NOMO-1 treated with DMSO at 0.1 percent for 48 hours (cell line): ENCODE results near the gene NOL11.
"Not testable (repeated sequence)": the region's sequence is repeated elsewhere in the genome, so short reads cannot be mapped to it uniquely, and the experiment has no call there.

Source experiments
- DNase-seq: peaks from one replicate; lab custom pipeline; 2025; ENCODE audit not compliant: unreplicated experiment; lab: John Stamatoyannopoulos, UW

The NOL11 gene

GRCh38 chr17:67707442-67707841, 10.3 kb upstream of the NOL11 start:
- DNase-seq, result no peak

DNA sequence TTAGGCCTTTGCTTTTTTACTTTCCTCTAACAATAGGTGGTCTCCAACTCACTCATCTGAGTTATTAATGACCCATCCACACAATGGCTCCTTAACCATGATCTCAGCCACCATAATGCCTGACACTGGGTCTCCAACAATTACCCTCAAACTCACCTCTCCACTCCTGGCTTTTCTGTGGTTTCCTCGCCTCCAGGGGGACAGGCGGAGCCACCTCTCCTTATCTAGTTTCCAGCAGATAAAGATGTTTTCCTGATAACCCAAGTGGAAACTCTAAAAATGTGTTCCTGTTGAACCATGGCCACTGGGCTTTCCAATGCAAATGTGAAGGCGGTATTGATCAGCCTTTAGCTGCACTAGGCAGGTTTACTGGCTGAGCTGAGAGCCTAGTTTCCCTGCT, 9.4 kb upstream of the NOL11 start:
- DNase-seq, result no peak

DNA sequence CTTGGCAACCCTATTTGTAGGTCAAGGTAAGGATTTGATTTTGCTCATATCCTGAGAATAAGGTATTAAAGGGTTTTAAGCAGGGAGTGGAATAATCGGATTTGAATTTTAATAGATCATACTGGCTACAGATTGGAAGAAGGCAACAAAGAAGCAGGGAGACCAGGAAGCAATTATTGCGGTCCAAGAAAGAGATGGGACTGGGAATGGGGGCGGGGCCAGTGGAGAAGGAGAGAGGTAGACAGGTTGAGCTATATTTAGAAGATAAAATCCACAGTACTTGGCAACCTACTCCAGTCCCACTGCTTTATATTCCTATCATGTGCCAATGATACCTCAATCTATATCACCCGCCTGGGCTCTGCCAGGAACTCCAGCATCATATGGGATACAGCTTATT, 5.8 kb upstream of the NOL11 start:
- no peak for DNase-seq

DNA sequence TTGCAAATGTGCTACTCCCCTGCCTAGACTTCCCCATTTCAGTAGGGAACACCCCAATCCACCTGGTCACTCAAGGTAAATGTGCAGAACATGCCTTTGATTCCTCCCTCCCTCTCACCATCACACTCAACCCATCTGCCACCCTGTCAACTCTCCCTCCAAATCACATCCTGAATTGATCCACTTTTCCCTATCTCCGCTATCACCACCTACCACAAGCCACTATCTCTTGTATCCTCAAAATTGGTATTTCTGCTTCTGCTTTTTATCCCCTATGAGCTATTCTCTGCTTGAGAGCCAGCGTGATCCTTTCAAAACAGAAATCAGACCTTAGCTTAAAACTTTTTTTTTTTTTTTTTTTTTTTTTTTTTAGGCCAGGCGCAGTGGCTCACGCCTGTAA, 5.4 kb upstream of the NOL11 start:
- DNase-seq, result no peak

- DNase-seq, result no peak
These were observed 4.6 kb upstream of the NOL11 start for GRCh38 chr17:67713169-67713568.

DNA sequence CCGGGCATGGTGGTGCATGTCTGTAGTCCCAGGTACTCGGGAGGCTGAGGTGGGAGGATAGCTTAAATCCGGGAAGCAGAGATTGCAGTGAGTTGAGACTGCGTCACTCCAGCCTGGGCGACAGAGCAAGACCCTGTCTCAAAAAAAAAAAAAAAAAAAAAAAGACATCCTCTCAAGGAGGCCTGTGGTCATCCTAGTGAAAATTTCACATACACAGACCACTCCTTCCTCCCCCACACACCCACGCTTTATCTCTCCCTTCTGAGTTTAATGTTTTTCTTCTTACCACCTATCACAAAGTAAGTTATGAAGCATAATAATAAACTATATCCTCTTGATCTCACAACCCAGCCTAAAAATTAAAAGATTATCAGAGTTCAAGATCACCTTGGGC, 1.3 kb upstream of the NOL11 start:
- DNase-seq, result no peak

DNA sequence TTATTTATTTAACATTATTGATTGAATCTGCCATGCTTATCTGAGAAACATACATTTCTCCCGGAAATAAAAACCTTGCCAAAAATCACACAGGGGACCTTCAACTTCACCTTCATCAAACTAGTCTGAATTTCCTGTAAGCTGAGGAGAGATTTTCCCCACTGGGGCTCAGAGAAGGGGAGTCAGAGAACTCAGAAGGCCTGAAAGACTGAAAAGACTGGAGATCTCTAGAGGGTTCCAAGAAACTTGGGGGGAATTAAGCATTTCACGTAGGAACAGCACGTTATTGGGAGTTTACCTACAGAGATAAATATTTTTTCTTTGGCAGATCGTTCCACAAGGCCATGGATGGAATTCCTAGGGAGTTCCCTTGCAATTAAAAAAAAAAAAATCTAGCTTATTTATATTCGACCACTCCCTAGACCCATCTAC, 528 bp upstream of the NOL11 start:
- no peak for DNase-seq

GRCh38 chr17:67718325-67718941, 697 bp downstream of the NOL11 start:
- DNase-seq, result peak; percentile 31

DNA sequence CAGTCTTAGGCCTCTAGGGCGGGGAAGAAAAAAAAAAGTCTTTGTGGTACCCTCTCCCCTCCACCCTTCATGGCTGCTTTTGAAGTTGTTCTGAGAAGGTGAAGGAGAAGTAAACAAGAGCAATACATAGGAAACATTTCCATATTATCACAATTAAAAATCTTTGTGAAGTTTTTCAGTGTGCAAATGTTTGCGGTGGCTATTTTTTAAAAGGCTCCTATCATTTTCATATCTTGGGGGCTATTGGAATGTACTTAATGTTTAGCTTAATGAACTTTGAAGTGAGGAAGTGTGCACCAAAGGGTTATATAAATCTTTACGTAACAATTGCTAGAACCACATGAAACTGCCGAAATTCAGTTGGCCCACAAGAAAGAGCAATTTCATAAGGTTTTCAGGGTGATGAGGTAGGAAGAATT, 7.6 kb downstream of the NOL11 start:
- no peak for DNase-seq

DNA sequence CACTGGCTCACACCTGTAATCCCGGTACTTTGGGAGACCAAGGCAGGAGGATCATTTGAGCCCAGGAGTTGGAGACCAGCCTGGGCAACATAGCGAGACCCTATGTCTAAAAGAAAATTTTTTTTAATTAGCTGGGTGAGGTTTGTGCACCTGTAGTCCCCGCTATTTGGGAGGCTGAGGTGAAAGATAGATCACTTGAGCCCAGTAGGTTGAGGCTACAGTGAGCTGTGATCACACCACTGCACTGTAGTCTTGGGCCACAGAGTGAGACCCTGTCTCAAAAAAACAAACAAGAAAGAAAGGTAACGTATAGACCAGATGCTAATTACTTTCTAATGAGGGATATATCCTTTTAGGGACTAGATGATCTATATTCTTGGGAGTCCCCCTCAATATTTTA, 8.1 kb downstream of the NOL11 start:
- DNase-seq, result no peak

DNA sequence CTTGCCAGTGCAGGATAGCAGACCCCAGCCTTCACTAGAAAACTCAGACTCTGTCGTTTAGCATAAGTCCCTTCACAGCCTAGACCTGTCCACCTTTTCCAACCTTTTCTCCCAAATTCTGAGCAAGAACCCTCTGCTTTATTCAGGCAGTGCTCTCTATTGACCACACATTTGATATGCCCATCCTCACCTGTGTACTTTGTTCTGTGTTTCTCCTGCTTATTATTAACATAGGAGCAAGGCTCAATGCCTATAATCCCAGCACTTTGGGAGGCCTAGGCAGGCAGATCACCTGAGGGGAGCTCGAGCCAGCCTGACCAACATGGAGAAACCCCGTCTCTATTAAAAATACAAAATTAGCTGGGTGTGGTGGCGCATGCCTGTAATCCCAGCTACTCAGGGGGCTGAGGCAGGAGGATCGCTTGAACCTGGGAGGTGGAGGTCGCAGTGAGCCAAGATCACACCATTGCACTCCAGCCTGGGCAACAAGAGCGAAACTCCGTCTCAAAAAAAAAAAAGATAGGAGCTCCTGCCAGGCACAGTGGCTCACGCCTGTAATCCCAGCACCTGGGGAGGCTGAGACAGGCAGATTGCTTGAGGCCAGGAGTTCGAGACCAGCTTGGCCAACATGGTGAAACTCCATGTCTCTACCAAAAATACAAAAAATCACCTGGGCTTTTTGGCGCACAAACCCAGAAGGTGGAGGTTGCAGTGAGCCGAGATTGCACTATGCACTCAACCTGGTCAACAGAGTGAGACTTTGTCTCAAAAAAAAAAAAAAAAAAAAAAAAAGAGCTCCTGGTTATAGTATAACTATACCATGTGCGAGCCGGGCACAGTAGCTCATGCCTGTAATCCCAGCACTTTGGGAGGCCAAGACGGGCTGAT, 9.7 kb downstream of the NOL11 start:
- DNase-seq, result not testable (repeated sequence)

DNA sequence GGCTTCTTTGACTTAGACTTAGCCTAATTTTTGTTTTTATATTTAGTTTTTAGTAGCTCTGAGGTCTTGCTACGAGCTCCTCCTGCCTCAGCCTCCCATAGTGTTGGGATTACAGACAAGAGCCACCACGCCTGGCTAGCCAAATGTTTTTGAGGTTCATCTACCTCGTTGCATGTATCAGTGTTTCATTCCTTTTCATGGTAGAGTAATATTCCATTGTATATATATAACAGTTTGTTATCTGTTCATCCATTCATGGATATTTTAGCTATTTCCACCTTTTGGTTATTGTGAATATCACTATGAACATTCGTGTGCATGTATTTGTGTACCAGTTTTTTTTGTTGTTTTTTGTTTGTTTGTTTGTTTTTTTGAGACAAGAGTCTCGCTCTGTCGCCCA, 12.2 kb downstream of the NOL11 start:
- DNase-seq, result no peak

DNA sequence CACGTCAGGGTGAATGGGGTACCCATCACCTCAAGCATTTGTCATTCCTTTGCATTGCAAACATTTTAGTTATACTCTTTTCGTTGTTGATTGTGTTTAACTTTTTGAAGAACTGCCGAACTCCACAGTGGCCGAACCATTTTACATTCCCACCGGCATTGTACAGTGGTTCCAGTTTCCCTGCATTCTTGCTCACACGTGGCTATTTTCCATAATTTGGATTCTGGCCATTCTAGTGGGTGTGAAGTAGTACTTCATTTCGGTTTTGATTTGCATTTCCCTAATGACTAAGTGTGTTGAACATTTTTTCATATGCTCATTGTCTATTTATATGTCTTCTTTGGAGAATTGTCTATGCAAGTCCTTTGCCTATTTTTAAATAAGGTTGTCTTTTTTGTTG, 13.0 kb downstream of the NOL11 start:
- DNase-seq, result no peak

- DNase-seq, result no peak
These were observed 15.7 kb downstream of the NOL11 start for GRCh38 chr17:67733449-67733848.

DNA sequence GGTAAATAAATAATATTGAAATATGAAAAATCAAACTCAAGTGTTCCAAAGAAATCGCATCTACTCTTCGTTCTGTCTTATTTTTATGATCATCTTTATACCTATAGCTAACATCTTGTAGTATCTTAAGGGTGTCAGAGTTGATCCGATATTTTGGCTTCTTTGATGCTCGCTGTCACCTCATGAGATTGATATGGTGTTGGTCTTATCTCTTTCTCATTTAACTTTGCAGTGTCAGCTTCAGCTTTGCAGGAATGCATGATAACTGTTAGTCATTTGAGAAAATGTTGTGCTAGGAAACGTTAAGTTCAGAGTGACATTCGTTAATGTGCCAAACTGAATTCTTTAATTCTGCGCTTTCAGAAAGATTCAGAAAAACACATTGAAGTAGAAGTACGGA, 19.4 kb downstream of the NOL11 start:
- DNase-seq, result no peak

GRCh38 chr17:67742025-67742424, 24.3 kb downstream of the NOL11 start:
- no peak for DNase-seq

DNA sequence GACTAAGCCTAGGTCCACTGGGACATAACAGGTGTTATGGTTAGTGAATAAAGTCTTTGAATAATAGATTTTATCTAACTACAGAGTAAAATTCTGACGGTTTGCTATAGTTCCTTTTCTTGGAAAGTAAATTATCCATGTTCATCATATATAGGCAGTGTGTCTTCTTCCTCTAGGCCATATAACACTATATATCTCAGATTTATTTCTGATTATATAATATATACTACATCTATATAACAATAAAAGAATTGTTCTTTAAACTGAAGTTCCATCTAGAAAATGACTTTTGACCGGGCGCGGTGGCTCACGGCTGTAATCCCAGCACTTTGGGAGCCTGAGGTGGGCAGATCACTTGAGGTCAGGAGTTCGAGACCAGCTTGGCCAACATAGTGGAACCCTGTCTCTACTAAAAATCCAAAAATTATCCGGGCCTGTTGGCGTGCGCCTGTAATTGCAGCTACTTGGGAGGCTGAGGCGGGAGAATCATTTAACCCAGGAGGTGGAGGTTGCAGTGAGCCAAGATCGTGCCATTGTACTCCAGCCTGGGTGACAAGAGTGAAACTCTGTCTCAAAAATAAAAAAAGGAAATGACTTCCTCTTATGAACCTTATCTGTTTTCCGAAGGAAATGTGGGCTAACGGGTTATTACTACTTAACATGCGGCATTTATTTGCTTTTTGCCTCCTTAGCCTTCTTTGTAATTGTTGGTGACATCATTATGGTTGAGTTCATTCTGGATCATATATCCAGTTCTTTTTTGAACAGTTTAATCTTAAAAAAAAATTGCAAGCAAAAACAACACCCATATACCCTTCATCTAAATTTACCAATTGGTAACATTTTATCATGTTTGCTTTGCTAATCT, 29.2 kb downstream of the NOL11 start:
- DNase-seq, result peak; percentile 14

- DNase-seq, result no peak
These were observed 30.0 kb downstream of the NOL11 start for GRCh38 chr17:67747681-67748235.

- DNase-seq, result no peak
These were observed 32.3 kb downstream of the NOL11 start for GRCh38 chr17:67750067-67750466.

GRCh38 chr17:67751101-67752074, 33.7 kb downstream of the NOL11 start:
- DNase-seq, result no peak
